Osteocyte (in vitro differentiated cells): Measurements from ENCODE around the gene ALPK1. TPM values are rescaled to one million over a fixed set of nuclear protein-coding genes. Genes with fewer than 3 reads are reported as not detected.

Source experiments
- DNase-seq: peaks from one replicate; pipeline ENCODE4 v3.0.0; 2021; ENCODE audit warnings: mixed read lengths; ENCODE audit not compliant: unreplicated experiment; ENCODE audit errors: extremely low spot score
- H3K27ac Mint-ChIP-seq: one replicate; pipeline ENCODE4 v1.8.0; 2021; ENCODE audit warnings: mild to moderate bottlenecking, mixed read lengths; ENCODE audit not compliant: unreplicated experiment
- H3K27me3 Mint-ChIP-seq: one replicate; pipeline ENCODE4 v1.8.0; 2021; ENCODE audit warnings: mixed read lengths; ENCODE audit not compliant: unreplicated experiment
- H3K36me3 Mint-ChIP-seq: one replicate; pipeline ENCODE4 v1.8.0; 2021; ENCODE audit warnings: mixed read lengths; ENCODE audit not compliant: unreplicated experiment
- H3K4me1 Mint-ChIP-seq: one replicate; pipeline ENCODE4 v1.8.0; 2021; ENCODE audit warnings: mixed read lengths; ENCODE audit not compliant: unreplicated experiment
- H3K4me3 Mint-ChIP-seq: one replicate; pipeline ENCODE4 v1.8.0; 2021; ENCODE audit warnings: mild to moderate bottlenecking, moderate library complexity, mixed read lengths; ENCODE audit not compliant: unreplicated experiment
- H3K9me3 Mint-ChIP-seq: one replicate; pipeline ENCODE4 v1.8.0; 2021; ENCODE audit warnings: mixed read lengths; ENCODE audit not compliant: unreplicated experiment
- total RNA-seq: library from RNA; stranded (reverse); gene quantifications from 2 replicates; pipeline ENCODE4 v1.2.1, GENCODE V29; 2021
- TF ChIP-seq, protein P1 (sequence below): fragments of 200-600 bp; sonication (generic); IDR thresholded peaks from 2 replicates; pipeline ENCODE4 v1.5.0; 2021; ENCODE audit warnings: antibody characterized with exemption, mild to moderate bottlenecking, moderate library complexity

Gene ALPK1
- total RNA-seq, 1 donor from 2014 or later, result 9.1 TPM

GRCh38 chr4:112416464-112416863, 119.3 kb downstream of the ALPK1 start:
- Mint-ChIP-seq H3K27me3 (no peaks in the 10 kb centered on the region), H3K4me3 (no peak overlapping the region), H3K4me1 (no peaks in the 10 kb centered on the region), H3K27ac (no peak overlapping the region), H3K9me3 (peaks cover 6% of the 10 kb centered on the region), H3K36me3 (peaks cover 9% of the 10 kb centered on the region)
- TF ChIP-seq, protein P1, sequence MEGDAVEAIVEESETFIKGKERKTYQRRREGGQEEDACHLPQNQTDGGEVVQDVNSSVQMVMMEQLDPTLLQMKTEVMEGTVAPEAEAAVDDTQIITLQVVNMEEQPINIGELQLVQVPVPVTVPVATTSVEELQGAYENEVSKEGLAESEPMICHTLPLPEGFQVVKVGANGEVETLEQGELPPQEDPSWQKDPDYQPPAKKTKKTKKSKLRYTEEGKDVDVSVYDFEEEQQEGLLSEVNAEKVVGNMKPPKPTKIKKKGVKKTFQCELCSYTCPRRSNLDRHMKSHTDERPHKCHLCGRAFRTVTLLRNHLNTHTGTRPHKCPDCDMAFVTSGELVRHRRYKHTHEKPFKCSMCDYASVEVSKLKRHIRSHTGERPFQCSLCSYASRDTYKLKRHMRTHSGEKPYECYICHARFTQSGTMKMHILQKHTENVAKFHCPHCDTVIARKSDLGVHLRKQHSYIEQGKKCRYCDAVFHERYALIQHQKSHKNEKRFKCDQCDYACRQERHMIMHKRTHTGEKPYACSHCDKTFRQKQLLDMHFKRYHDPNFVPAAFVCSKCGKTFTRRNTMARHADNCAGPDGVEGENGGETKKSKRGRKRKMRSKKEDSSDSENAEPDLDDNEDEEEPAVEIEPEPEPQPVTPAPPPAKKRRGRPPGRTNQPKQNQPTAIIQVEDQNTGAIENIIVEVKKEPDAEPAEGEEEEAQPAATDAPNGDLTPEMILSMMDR, result no peak
- no peak for DNase-seq

- Mint-ChIP-seq H3K9me3 (peaks cover 6% of the 10 kb centered on the region), H3K4me1 (peaks cover 3% of the 10 kb centered on the region), H3K27ac (no peak overlapping the region), H3K36me3 (peaks cover 9% of the 10 kb centered on the region), H3K27me3 (no peaks in the 10 kb centered on the region), H3K4me3 (no peak overlapping the region)
- DNase-seq, result no peak
- TF ChIP-seq, protein P1, result no peak
Observed at GRCh38 chr4:112418092-112418491, 120.9 kb downstream of the ALPK1 start.

- H3K4me1 Mint-ChIP-seq, result peaks cover 9% of the 10 kb centered on the region
- no peak for DNase-seq
- no peaks in the 10 kb centered on the region for H3K36me3 Mint-ChIP-seq
- H3K27me3 Mint-ChIP-seq, result no peaks in the 10 kb centered on the region
- no peaks in the 10 kb centered on the region for H3K9me3 Mint-ChIP-seq
- TF ChIP-seq, protein P1, result no peak
- no peak overlapping the region for H3K4me3 Mint-ChIP-seq
- H3K27ac Mint-ChIP-seq, result no peak overlapping the region
Observed at GRCh38 chr4:112421911-112422310, 124.7 kb downstream of the ALPK1 start.

DNA sequence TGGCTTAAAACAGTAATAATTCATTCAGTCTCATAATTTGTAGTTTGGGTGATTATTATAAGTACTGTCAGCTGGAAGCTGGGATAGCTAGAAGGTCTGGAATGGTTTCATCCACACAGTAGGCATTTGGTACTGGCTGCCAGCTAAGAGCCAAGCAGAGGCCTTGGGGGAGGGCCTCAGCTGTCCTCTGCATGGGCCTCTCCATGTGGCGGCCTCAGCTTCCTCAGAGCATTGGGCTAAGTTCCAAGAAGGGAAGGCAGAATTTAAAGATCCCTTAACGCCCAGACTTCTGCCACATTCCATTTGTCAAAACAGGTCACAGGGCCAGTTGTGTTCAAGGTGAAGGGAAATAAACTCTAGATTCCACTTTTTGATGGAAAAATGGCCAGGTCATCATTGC, 125.5 kb downstream of the ALPK1 start:
- Mint-ChIP-seq H3K27me3 (no peaks in the 10 kb centered on the region), H3K9me3 (no peaks in the 10 kb centered on the region), H3K27ac (no peak overlapping the region), H3K36me3 (no peaks in the 10 kb centered on the region), H3K4me3 (no peak overlapping the region), H3K4me1 (peaks cover 9% of the 10 kb centered on the region)
- TF ChIP-seq, protein P1, result no peak
- DNase-seq, result no peak

GRCh38 chr4:112423591-112423990, 126.4 kb downstream of the ALPK1 start:
- H3K27me3 Mint-ChIP-seq, result no peaks in the 10 kb centered on the region
- H3K36me3 Mint-ChIP-seq, result no peaks in the 10 kb centered on the region
- H3K9me3 Mint-ChIP-seq, result no peaks in the 10 kb centered on the region
- TF ChIP-seq, protein P1, result no peak
- no peak for DNase-seq
- H3K27ac Mint-ChIP-seq, result no peak overlapping the region
- H3K4me1 Mint-ChIP-seq, result peaks cover 9% of the 10 kb centered on the region
- H3K4me3 Mint-ChIP-seq, result no peak overlapping the region
